ENCODE data around the gene TRIM59. TPM values are rescaled to one million over a fixed set of nuclear protein-coding genes. Genes with fewer than 3 reads are reported as not detected.

TRIM59 gene
- total RNA-seq, 1 experiment from 2014 or later = 25.3 TPM

- Histone ChIP-seq H4K20me1 (ENCODE audit: low read length) (peaks cover 42% of the 10 kb centered on the region), H3K4me3 (ENCODE audit: low read length) (no peak overlapping the region), H3K79me2 (ENCODE audit: low read length) (peaks cover 68% of the 10 kb centered on the region), H3K27ac (ENCODE audit: low read length) (no peak overlapping the region), H3K4me1 (ENCODE audit: insufficient read depth, low read length) (no peaks in the 10 kb centered on the region), H3K9me2 (replicated peaks; ENCODE audit: low read length) (no peaks in the 10 kb centered on the region), H3K9ac (ENCODE audit: low read length) (no peak overlapping the region), H3K36me3 (ENCODE audit: low read depth, low read length) (peaks cover 89% of the 10 kb centered on the region), H3K4me2 (ENCODE audit: low read length) (no peak overlapping the region), H3K9me3 (ENCODE audit: low read length) (no peaks in the 10 kb centered on the region), H3F3A (ENCODE audit: low read length, unreplicated experiment) (peaks cover 6% of the 10 kb centered on the region), H3K27me3 (ENCODE audit: low read length) (no peaks in the 10 kb centered on the region), H2AFZ (ENCODE audit: low read length) (no peak overlapping the region)
- no peak for ATAC-seq
- no peak for TF ChIP-seq CTCF (conservative IDR thresholded peaks at IDR 0.05; ENCODE audit: low read depth, low read length)
- TF ChIP-seq EZH2 (IDR thresholded peaks at IDR 0.05; ENCODE audit: low read length, unreplicated experiment) = no peak
- no peak for TF ChIP-seq EZH2phosphoT487 (IDR thresholded peaks at IDR 0.05; ENCODE audit: borderline replicate concordance, low read length)
- DNase-seq = no peak
- CTCF ChIA-PET = interaction anchor here (0.5 kb wide), 1 partner anchor 32 kb away, joined by 3 read pairs; the partner anchor contains the start of gene TRIM59
- no TSS peak for BruUV-seq (replicated peaks)
- POLR2A ChIA-PET (ENCODE audit: unreplicated experiment) = no interaction called here
- intact Hi-C loops (cut with micrococcal nuclease) = loop anchor here (10.0 kb wide), 1 partner anchor 193 kb away; the partner anchor contains the start of gene C3orf80
Observed at GRCh38 chr3:160417311-160417710, 32.3 kb downstream of the TRIM59 start.

- ATAC-seq = peak; percentile 80
- Histone ChIP-seq H3K9ac (ENCODE audit: low read length) (no peak overlapping the region), H3K4me2 (ENCODE audit: low read length) (no peak overlapping the region), H3K9me2 (replicated peaks; ENCODE audit: low read length) (no peaks in the 10 kb centered on the region), H3K4me1 (ENCODE audit: insufficient read depth, low read length) (no peaks in the 10 kb centered on the region), H3K36me3 (ENCODE audit: low read depth, low read length) (peaks cover 89% of the 10 kb centered on the region), H3K27me3 (ENCODE audit: low read length) (no peaks in the 10 kb centered on the region), H4K20me1 (ENCODE audit: low read length) (peaks cover 33% of the 10 kb centered on the region), H3K4me3 (ENCODE audit: low read length) (no peak overlapping the region), H3K9me3 (ENCODE audit: low read length) (no peaks in the 10 kb centered on the region), H2AFZ (ENCODE audit: low read length) (no peak overlapping the region), H3F3A (ENCODE audit: low read length, unreplicated experiment) (peaks cover 18% of the 10 kb centered on the region), H3K79me2 (ENCODE audit: low read length) (peaks cover 79% of the 10 kb centered on the region), H3K27ac (ENCODE audit: low read length) (no peak overlapping the region)
- TF ChIP-seq EZH2phosphoT487 (IDR thresholded peaks at IDR 0.05; ENCODE audit: borderline replicate concordance, low read length) (no peak), CTCF (conservative IDR thresholded peaks at IDR 0.05; ENCODE audit: low read depth, low read length) (peak; percentile 89), EZH2 (IDR thresholded peaks at IDR 0.05; ENCODE audit: low read length, unreplicated experiment) (no peak)
- CTCF ChIA-PET = interaction anchor here (0.6 to 1.0 kb wide), 2 partner anchors 250 to 381 kb away, joined by 6 to 7 read pairs; no protein-coding TSS in a partner anchor
- DNase-seq = peak; percentile 83
- POLR2A ChIA-PET (ENCODE audit: unreplicated experiment) = no interaction called here
- intact Hi-C loops (cut with micrococcal nuclease) = loop anchor here (1.0 to 10.0 kb wide), 4 partner anchors 71 to 381 kb away; partner anchors contain the start of gene C3orf80
- BruUV-seq (replicated peaks) = no TSS peak
Observed at GRCh38 chr3:160413613-160414248, 35.9 kb downstream of the TRIM59 start.

- no peak overlapping the region for H3K4me2 ChIP-seq (ENCODE audit: low read length)
- no peak overlapping the region for H3K4me3 ChIP-seq (ENCODE audit: low read length)
- no TSS peak for BruUV-seq (replicated peaks)
- H3K79me2 ChIP-seq (ENCODE audit: low read length) = peaks cover 83% of the 10 kb centered on the region
- no peak overlapping the region for H3K27ac ChIP-seq (ENCODE audit: low read length)
- TF ChIP-seq EZH2phosphoT487 (IDR thresholded peaks at IDR 0.05; ENCODE audit: borderline replicate concordance, low read length) (no peak), EZH2 (IDR thresholded peaks at IDR 0.05; ENCODE audit: low read length, unreplicated experiment) (no peak), CTCF (conservative IDR thresholded peaks at IDR 0.05; ENCODE audit: low read depth, low read length) (no peak)
- ChIA-PET CTCF (interaction anchor here (0.5 kb wide), 1 partner anchor 78 kb away, joined by 8 read pairs; no protein-coding TSS in a partner anchor), POLR2A (ENCODE audit: unreplicated experiment) (no interaction called here)
- peaks cover 18% of the 10 kb centered on the region for H3F3A ChIP-seq (ENCODE audit: low read length, unreplicated experiment)
- no peak for ATAC-seq
- H3K9me3 ChIP-seq (ENCODE audit: low read length) = no peaks in the 10 kb centered on the region
- peaks cover 41% of the 10 kb centered on the region for H4K20me1 ChIP-seq (ENCODE audit: low read length)
- H3K36me3 ChIP-seq (ENCODE audit: low read depth, low read length) = peaks cover 88% of the 10 kb centered on the region
- no peak overlapping the region for H3K9ac ChIP-seq (ENCODE audit: low read length)
- intact Hi-C loops (cut with micrococcal nuclease) = loop anchor here (2.0 to 10.0 kb wide), 2 partner anchors 70 to 188 kb away; partner anchors contain the start of gene C3orf80
- H3K27me3 ChIP-seq (ENCODE audit: low read length) = no peaks in the 10 kb centered on the region
- H3K4me1 ChIP-seq (ENCODE audit: insufficient read depth, low read length) = no peaks in the 10 kb centered on the region
- no peaks in the 10 kb centered on the region for H3K9me2 ChIP-seq (replicated peaks; ENCODE audit: low read length)
- no peak overlapping the region for H2AFZ ChIP-seq (ENCODE audit: low read length)
- no peak for DNase-seq
Observed at GRCh38 chr3:160412477-160412876, 37.1 kb downstream of the TRIM59 start.

All from PC-3 (cell line).